Gastrocnemius medialis (tissue), 4 donors: ENCODE measurements around the gene BRS3. TPM values are rescaled to one million over a fixed set of nuclear protein-coding genes. Genes with fewer than 3 reads are reported as not detected.
A peak's percentile ranks its signal among the peaks of the same experiment; 100 is the strongest.

Experiments
- ATAC-seq, 2 donors: fragments of 150-250 bp; one replicate each; pipeline ENCODE4 v1.9.1; 2016
- DNase-seq, 2 donors: peaks; one replicate each; pipeline ENCODE4 v3.0.0-alpha.2; 2019
- H3K27ac ChIP-seq, 4 donors: fragments of 200-600 bp; sonication (generic); 1 replicate in 1 of 4; 2 replicates in 3 of 4; pipeline ENCODE4 v1.5.1; 2016 to 2018; ENCODE audit warnings: mild to moderate bottlenecking in 2 of 4, moderate library complexity in 1 of 4
- H3K27me3 ChIP-seq, 3 donors: fragments of 200-600 bp; sonication (generic) in 2 of 3; 1 replicate in 1 of 3; 2 replicates in 2 of 3; pipeline versions ENCODE4 v1.5.1 to v1.6.0; 2016 to 2019; ENCODE audit warnings: mild to moderate bottlenecking in 1 of 3, moderate library complexity in 1 of 3
- H3K36me3 ChIP-seq, 2 donors: fragments of 200-600 bp; sonication (generic) in 1 of 2; one replicate each; pipeline ENCODE4 v1.5.1; 2017 to 2018
- H3K4me1 ChIP-seq, 2 donors: fragments of 200-600 bp; sonication (generic) in 1 of 2; one replicate each; pipeline ENCODE4 v1.5.1; 2016 to 2017; ENCODE audit warnings: mild to moderate bottlenecking in 2 of 2
- H3K4me3 ChIP-seq, 4 donors: fragments of 200-600 bp; sonication (generic) in 3 of 4; 1 replicate in 1 of 4; 2 replicates in 3 of 4; pipeline ENCODE4 v1.5.1; 2016 to 2019; ENCODE audit warnings: mild to moderate bottlenecking in 2 of 4
- H3K9me3 ChIP-seq, 3 donors: fragments of 200-600 bp; sonication (generic) in 2 of 3; 1 replicate in 1 of 3; 2 replicates in 2 of 3; pipeline ENCODE4 v1.5.1; 2016 to 2019
- CTCF ChIP-seq, 5 experiments: fragments of 450-650 bp in 3 of 5; fragments of 200-600 bp in 2 of 5; sonication (generic) in 2 of 5; IDR thresholded peaks in 4 of 5; conservative IDR thresholded peaks in 1 of 5; 1 replicate in 4 of 5; 2 replicates in 1 of 5; pipeline ENCODE4 v1.5.1; 2016 to 2019; ENCODE audit warnings: antibody characterized with exemption in 5 of 5, mild to moderate bottlenecking in 3 of 5, moderate library complexity in 3 of 5
- POLR2A ChIP-seq, 2 donors: fragments of 450-650 bp; IDR thresholded peaks; one replicate each; pipeline ENCODE4 v1.6.1; 2017; ENCODE audit warnings: antibody characterized with exemption in 2 of 2, mild to moderate bottlenecking in 2 of 2, moderate library complexity in 2 of 2
- in situ Hi-C, 4 donors: fragments of 200-750 bp; cut with MboI; loops; one replicate each; pipeline versions ENCODE4 v1.15.0 to v1.8.0; 2017; ENCODE audit warnings: low sequenced_read_pairs in 4 of 4
- intact Hi-C: fragments of 100-400 bp; cut with DNase I; formaldehyde crosslinking; loops from one replicate; pipeline ENCODE4 v1.15.1; 2023; ENCODE audit warnings: low total_unique reads
- total RNA-seq, 4 donors: library from RNA; depleted of rRNA; stranded (reverse); fragments of >200 nt; gene quantifications; one replicate each; pipeline versions ENCODE4 v1.1.0 to v1.2.3, GENCODE V29; 2016

BRS3 gene
- total RNA-seq, 4 donors from 2014 or later, result not detected

GRCh38 chrX:136453771-136454170, 34.0 kb upstream of the BRS3 start:
- in situ Hi-C loops (no loop called here), intact Hi-C loops (no loop called here)
- ATAC-seq, result no peak
- Histone ChIP-seq H3K4me3 (no peak overlapping the region), H3K27me3 (no peaks in the 10 kb centered on the region), H3K36me3 (no peaks in the 10 kb centered on the region), H3K27ac (no peak overlapping the region), H3K9me3 (no peaks in the 10 kb centered on the region), H3K4me1 (no peaks in the 10 kb centered on the region)
- TF ChIP-seq CTCF (IDR thresholded peaks at IDR 0.05 in 4 of 5, conservative IDR thresholded peaks at IDR 0.05 in 1 of 5) (no peak), POLR2A (IDR thresholded peaks at IDR 0.05) (no peak)
- DNase-seq, result no peak

- Histone ChIP-seq H3K4me3 (no peak overlapping the region), H3K9me3 (no peaks in the 10 kb centered on the region), H3K36me3 (no peaks in the 10 kb centered on the region), H3K27ac (no peak overlapping the region), H3K27me3 (no peaks in the 10 kb centered on the region), H3K4me1 (no peaks in the 10 kb centered on the region)
- DNase-seq (no peak), ATAC-seq (no peak)
- TF ChIP-seq CTCF (IDR thresholded peaks at IDR 0.05 in 4 of 5, conservative IDR thresholded peaks at IDR 0.05 in 1 of 5), result no peak
- TF ChIP-seq POLR2A (IDR thresholded peaks at IDR 0.05), result no peak
- in situ Hi-C loops, result no loop called here
- intact Hi-C loops, result no loop called here
These were observed 31.6 kb upstream of the BRS3 start for GRCh38 chrX:136456133-136456532.

- Histone ChIP-seq H3K27me3 (no peaks in the 10 kb centered on the region), H3K9me3 (no peaks in the 10 kb centered on the region), H3K4me1 (no peaks in the 10 kb centered on the region), H3K27ac (no peak overlapping the region), H3K4me3 (no peak overlapping the region), H3K36me3 (no peaks in the 10 kb centered on the region)
- peak in 1 of 2 donors; percentile 23 for ATAC-seq
- DNase-seq, result no peak
- TF ChIP-seq CTCF (IDR thresholded peaks at IDR 0.05 in 4 of 5, conservative IDR thresholded peaks at IDR 0.05 in 1 of 5), result no peak
- no peak for TF ChIP-seq POLR2A (IDR thresholded peaks at IDR 0.05)
- intact Hi-C loops, result no loop called here
- in situ Hi-C loops, result no loop called here
These were observed 30.3 kb upstream of the BRS3 start for GRCh38 chrX:136457303-136457917.

GRCh38 chrX:136464589-136464988, 23.2 kb upstream of the BRS3 start:
- ATAC-seq (no peak), DNase-seq (no peak)
- Histone ChIP-seq H3K36me3 (no peaks in the 10 kb centered on the region), H3K4me3 (no peak overlapping the region), H3K9me3 (no peaks in the 10 kb centered on the region), H3K27me3 (no peaks in the 10 kb centered on the region), H3K27ac (no peak overlapping the region), H3K4me1 (no peaks in the 10 kb centered on the region)
- intact Hi-C loops (no loop called here), in situ Hi-C loops (no loop called here)
- TF ChIP-seq POLR2A (IDR thresholded peaks at IDR 0.05), result no peak
- TF ChIP-seq CTCF (IDR thresholded peaks at IDR 0.05 in 4 of 5, conservative IDR thresholded peaks at IDR 0.05 in 1 of 5), result no peak

GRCh38 chrX:136467303-136467702, 20.4 kb upstream of the BRS3 start:
- Histone ChIP-seq H3K27ac (no peak overlapping the region), H3K4me3 (no peak overlapping the region), H3K4me1 (no peaks in the 10 kb centered on the region), H3K9me3 (no peaks in the 10 kb centered on the region), H3K36me3 (no peaks in the 10 kb centered on the region), H3K27me3 (no peaks in the 10 kb centered on the region)
- no peak for TF ChIP-seq CTCF (IDR thresholded peaks at IDR 0.05 in 4 of 5, conservative IDR thresholded peaks at IDR 0.05 in 1 of 5)
- TF ChIP-seq POLR2A (IDR thresholded peaks at IDR 0.05), result no peak
- ATAC-seq (no peak), DNase-seq (no peak)
- intact Hi-C loops (no loop called here), in situ Hi-C loops (no loop called here)
